HG03095 (cell line): ENCODE results near the gene FARSA.
A peak's percentile ranks its signal among the peaks of the same experiment; 100 is the strongest.
"Not testable (repeated sequence)": the region's sequence is repeated elsewhere in the genome, so short reads cannot be mapped to it uniquely, and the experiment has no call there.

Experiments used
- ATAC-seq: cut with Tn5 transposase; IDR thresholded peaks from one replicate; pipeline ENCODE4 v1.9.1; 2021; ENCODE audit warnings: moderate library complexity; ENCODE audit not compliant: unreplicated experiment

Gene FARSA

DNA sequence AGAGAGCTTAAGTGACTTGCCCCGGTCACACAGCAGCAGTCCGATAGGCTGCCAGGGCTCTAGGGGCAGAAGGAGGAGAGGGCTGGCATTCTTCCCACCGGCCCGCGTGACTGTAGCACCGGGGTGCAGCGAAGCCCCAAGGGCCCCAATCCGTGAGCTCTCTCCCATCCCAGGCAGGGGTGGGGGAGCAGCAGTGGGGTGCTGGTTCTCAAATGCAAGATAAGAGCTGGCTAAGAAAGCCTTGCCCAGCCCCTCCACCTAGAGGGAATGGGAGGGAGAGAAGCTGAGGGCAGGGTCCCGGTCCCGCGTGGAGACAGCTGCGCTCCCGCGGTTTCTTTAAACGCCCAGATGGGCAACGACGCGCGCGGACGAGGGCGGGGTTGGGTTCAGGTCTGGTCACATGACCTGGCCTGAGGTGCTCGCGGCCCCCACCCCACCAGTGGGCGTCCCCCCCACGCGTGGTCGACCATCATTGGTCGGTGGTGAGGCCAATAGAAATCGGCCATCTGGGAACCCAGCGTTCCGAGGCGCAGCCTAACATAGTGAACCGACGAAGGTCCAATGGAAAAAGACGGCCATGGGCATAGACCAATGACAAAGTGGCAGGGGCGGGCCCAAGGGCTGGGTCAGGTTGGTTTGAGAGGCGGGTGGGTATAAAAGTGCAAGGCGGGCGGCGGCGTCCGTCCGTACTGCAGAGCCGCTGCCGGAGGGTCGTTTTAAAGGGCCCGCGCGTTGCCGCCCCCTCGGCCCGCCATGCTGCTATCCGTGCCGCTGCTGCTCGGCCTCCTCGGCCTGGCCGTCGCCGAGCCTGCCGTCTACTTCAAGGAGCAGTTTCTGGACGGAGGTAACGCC, 4.6 kb upstream of the FARSA start, which contains the start of gene CALR:
Gene CALR (plus strand): TSS at position 683 of the 852 bp plus-strand sequence. CDS start 71 bp downstream, at position 754.
- ATAC-seq = peak; percentile 77

DNA sequence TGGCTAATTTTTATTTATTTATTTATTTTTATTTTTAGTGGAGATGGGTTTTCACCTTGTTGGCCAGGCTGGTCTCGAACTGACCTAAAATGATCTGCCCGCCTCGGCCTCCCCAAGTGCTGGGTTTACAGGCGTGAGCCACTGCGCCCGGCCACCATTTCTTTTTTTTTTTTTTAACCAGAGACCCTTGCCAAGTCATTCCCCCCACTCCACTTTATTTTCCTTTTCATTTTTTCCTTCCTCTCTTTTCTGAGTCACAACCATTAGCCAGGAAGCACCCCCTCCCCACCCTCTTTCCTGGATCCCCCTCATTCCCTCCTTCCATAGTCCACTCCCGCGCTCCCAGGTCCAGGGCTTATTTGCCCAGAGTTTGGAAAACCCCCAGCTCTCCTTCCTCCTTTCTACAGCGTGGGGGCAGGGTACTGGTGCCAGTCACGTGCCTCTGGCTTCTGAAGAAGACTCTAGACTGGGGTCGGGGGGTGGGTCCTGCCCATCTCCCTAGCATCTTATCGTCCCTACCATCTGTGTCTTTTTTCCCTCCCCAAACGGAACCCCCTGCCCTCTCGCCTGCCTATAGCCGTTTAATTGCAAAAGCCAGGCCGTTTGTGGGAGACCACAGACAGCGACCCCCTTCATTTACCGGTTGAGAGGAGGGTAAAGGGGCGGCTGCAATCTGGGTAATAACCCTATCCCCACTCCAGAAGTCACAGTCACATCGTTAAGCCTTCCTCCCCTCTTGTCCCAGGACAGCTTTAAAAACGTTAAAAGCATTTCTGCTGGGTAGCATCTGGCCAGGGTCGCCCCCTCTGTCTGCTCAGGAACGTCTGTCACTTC, 3.8 kb upstream of the FARSA start:
- ATAC-seq = no peak

DNA sequence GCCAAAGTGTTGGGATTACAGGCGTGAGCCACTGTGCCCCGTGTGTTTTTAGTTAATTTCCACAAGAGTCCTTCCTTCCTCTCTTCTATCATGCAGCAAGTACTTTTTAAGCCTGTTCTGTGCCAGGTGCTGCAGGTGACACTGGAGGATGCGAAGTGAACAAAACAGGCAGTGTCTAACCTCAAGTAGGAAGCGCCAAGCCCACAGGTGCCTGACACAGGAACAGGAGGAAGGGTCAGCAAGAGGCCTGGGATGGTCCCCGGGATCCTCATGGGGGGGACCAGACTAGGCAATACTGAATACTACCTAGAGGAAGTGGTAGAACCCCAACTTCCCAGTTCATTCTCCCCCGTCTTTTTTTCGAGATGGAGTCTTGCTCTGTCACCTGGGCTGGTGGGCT, 3.1 kb upstream of the FARSA start:
- ATAC-seq = no peak

DNA sequence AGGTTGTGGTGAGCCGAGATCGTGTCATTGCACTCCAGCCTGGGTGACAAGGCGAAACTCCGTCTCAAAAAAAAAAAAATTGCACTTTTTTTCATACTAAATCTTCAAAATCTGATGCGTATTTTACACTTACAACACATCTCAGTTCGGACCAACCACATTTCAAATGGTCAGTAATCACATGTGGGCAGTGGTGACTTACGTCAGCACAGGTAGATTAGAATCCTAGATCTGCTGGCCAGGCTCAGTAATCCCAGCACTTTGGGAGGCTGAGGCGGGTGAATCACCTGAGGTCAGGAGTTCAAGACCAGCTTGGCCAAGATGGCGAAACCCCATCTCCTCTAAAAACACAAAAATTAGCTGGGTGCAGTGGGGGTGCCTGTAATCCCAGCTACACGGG, 1.6 kb upstream of the FARSA start:
- no peak for ATAC-seq

DNA sequence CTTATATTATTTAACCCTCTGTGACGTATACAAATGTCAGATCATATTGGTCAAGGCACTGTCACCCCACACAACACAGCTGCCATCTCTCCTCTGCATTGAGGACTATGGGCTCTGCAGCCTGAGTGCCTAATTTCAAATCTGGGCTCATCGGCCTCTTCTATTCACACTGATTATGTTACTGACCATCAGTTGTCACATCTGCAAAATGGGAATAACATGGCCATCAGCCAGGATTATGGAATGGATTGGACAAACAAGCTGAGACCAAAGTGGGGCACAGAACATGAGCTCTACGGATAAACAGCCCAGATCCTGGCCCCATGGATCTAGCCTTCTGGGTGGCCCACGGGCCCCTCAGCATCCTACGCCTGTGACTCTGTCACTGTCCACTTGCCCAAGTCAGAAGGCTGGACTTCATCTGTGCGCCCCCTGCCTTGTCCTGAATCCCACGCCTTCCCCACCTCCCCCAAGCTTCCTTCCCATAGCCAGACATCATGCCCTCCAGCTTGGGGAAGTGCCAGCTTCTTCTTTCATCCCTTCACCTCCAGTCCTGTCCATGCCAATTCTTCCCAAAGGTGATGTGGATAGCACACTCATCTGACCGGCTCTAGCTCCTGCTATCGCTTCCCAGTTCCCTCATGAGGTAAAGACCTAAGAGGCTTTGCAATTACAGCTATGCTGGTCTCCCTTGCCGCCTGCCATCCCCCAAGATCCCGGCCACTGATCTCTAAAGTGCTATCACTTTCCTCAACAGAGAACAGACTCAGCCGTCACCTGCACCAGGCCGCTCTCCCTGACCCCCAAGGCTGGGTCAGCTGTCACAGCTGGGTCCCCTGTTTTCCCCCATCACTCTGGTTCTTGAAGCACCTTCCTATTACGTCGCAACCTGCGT, 872 bp downstream of the FARSA start:
- no peak for ATAC-seq

DNA sequence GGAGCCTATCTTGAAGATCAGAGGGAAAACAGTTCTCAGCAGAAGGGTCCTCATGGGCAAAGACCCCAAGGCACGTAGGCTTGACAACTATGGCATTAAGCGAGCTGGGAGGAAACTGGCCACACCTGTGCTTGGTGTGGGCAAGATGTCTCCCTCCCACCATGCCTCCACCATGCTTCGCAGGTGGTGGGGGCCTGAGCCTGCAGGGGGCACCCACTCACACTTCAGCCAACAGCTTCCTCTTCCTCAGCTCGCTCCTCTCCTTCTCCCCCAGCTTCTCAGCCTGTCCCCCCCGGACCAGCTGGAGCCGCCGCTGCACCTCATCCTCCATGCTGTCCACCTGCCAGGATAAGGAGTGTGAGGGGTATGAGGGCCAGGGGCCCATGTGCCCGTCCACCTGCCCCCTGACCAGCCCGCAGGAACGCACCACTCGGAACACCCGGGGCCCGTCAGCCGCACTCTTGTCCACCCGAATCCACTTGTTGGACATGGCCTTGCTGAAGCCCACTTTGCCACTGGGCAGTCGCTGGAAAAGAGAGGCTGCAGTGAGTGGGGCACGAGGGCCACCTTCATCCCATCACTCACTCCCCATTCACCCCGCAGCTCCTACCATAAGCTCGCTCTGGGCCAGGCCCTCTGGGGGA, 3.4 kb downstream of the FARSA start:
- no peak for ATAC-seq

DNA sequence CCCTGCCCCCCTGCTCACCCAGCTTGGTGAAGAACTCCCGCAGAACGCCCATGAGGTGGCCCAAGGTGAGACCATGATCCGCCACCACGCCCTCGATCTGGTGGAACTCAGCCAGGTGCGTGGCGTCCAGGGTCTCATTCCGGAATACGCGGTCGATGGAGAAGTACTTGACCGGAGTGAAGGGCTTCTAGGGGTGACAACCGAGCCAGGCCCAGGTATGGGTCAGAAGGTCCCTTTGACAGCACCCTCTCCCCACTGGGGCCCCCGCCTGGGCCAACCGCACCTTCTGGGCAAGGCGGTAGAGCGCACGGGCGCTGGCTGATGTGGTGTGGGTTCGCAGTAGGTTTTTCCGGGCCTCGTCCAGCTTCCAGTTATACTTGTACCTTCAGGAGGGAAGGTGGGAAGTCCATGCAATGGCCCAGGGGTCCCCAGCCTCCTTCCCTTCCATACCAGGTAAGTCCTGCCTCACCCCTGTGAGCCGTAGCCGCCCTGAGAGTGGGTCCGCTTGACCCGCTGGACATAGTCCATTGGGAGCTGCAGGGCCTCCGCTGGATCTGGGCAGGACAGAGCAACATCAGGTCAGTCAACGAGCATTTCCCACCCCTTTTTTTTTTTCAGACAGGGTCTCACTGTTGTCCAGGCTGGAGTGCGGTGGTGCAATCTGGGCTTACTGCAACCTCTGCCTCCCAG, 8.7 kb downstream of the FARSA start:
- no peak for ATAC-seq

DNA sequence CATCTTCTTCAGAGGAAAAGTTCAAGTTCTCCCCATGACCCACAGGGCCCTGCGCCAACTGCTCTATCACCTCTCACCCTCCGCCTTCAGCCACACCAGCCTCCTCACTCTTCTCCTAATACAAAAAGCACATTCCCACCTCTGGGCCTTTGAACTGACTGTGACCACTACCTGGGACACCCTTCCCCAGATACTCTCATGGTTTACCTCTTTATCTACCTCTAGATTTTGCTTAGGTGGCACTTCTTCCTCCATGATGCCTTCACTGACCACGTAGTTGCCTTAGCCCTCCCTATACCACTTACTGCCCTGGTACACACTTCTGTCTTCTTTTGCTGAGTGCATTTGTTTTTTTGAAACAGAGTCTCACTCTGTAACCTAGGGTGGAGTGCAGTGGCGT, 10.6 kb downstream of the FARSA start:
- ATAC-seq = no peak

DNA sequence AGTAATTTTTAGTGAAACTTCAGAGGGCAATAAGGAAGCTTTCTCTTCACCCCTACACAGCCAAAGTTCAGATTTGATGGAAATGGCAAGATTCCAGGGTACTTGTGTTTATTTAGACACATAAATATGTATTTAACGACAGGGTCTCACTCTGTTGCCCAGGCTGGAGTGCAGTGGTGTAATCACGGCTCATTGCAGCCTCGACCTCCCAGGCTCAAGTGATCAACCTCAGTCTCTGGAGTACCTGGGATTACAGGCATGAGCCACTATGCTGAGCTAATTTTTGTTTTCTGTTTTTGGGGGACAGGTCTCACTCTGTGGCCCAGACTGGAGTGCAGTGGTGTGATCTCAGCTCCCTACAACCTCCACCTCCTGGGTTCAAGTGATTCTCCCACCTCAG, 12.5 kb downstream of the FARSA start:
- no peak for ATAC-seq

DNA sequence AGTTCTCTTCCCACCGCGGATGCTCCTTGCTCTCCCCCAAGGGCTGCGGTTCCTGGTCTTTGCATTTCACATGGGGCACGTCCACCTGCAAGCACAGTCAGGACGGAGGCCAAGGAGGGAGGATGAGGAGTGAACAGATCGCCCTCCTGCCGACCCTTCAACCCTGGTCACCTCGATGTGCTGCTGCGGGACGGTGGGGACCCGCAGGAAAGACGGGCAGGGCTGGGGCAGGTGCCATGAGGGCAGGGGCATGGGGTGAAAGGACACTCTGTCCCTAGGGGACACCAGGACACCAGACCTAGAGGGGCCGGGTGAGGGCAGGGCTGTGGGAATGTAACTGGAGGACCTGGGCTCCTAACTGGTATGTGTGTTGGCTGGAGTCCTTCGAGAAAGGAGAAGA, 15.3 kb downstream of the FARSA start:
- ATAC-seq = no peak

DNA sequence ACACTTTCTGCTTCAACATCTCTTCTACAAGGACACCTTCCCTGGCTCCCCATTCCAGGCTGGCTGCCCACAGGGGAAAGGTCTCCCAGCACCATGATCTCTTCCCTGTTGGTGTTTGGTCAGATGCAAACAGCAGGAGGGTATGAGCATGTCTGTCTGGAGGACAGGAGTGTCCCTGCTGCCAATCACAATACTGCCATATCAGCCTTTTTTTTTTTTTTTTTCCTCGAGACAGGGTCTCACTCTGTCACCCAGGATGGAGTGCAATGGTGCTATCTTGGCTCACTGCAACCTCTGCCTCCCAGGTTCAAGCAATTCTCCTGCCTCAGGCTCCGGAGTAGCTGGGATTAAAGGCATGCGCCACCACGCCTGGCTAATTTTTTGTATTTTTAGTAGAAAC, 17.7 kb downstream of the FARSA start:
- ATAC-seq = not testable (repeated sequence)

DNA sequence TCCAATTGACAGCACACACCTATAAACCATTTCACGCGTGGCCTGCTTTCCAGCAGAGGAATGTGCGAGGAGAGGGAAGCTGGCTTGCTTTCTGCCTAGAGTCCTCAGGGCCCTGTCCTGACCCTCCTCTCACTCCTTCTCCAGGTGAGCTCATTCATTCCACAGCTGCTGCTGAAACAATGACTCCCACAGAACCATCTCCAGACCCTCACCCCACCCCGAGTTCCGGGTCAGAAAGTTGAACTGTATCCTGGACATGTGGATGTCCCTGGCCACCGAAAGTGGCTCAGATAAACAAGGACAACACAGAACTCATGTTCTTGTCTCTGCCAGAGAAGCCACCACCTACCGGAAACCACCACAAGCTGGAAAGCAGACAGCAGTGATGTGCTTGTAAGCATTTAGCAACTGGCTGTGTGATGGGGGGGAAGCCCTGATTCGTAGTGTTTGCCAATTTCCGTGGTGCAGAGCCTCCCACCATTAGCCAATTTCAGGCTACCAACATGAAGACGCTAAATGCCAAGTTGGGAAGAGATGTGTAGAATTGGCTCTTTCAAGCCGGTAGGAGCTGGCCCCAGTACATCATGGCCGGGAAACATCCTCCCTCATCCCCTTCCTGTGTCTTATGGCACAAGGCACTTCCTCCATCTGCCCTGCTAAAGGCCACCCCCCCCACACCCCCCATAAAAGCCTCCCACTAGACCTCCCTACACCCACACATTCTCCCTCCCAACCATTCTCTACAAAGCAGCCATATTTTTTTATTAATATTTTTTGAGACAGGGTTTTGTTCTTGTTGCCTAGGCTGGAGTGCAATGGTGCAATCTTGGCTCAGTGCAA, 19.4 kb downstream of the FARSA start:
- no peak for ATAC-seq

DNA sequence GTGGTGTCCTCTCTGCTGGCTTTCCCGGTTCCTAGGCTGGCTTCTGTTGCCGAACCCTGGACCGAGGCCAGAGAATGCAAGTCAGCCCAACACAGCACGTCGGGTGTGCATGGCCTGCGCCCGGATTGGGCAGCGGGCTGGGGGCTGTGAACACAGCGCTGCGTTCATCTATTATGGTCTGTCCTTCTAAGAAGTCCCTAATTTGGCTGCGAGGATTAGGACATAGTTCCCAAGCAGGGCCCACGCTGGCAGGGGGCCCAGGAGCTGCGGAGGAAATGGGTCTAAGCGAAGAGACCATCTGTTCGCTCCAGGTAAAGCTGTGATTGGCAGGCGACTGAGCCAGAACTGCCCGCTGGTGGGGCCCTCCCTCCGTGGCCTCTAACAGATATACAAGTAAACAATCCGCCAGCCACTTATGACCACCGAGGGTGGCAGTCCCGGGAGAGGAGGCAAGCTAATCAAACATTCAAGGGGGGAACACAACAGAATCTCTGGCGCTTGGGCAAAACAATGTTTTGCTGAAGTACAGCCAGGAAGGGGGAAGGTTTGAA, 20.4 kb downstream of the FARSA start:
- ATAC-seq = no peak

DNA sequence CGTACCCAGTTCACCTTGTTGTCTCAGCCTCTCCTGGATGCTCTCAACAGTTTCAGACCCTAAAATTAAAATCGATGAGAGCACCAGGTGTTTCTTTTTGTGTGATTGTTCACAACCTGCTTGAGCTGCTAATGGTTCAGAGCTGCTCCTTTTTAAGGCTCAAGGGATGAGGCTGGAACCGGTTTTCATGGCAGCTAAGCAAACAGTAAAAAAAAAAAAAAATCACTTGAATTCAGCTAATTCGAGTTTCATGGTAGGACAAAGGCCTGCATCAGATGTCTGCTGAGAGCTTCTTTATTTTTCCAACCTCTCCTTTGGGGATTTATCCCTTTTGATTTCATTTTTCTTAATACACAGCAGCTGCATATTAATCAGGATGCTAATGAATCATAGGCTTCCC, 20.9 kb downstream of the FARSA start:
- ATAC-seq = no peak

DNA sequence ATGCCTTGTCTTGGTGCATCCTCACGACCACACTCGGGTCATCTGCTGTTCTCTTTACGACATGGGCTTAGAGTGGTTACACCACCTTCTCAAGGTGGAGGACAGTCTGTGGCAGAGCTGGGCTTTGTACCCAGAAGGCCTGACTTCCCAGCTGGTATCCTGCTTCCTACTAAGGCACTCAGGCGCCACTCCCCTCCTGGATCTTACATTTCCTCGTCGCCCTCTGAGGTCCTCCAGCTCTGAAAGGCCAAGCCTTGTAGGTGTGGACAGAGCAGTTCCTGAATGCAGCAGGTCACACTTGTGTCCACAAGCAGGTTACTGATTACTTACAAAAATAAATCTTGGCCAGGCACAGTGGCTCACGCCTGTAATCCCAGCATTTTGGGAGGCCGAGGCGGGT, 26.3 kb downstream of the FARSA start:
- no peak for ATAC-seq

DNA sequence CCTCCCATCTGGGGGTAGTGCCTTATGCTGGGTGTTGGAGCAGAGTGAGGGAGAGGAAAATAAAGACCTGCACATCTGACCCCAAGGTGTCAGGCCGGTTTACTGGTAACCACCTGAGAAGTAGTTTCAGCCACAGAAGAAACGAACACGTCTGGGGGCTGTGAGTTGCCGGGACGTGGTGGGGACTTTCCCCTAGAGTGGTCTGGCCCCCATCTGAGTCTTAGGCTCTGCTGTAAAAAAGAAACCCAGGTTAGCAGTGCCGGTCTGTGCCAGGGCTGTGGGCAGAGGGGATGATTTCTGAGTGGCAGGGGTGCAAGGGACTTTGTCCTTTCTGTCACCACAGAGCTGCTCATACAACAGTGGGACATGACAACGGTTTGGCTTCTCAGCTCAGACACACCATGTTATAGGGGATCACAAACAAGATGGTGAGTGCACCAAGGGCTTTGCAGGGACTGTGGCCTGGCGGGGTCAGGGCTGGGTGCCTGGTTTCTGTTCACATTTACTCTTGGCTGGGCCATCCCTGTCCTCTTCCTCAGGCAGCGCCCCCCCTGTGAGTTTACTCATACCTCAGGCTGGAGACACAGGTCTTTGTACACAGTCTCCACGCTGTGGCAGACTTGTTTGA, 33.5 kb downstream of the FARSA start:
- ATAC-seq = peak; percentile 75

DNA sequence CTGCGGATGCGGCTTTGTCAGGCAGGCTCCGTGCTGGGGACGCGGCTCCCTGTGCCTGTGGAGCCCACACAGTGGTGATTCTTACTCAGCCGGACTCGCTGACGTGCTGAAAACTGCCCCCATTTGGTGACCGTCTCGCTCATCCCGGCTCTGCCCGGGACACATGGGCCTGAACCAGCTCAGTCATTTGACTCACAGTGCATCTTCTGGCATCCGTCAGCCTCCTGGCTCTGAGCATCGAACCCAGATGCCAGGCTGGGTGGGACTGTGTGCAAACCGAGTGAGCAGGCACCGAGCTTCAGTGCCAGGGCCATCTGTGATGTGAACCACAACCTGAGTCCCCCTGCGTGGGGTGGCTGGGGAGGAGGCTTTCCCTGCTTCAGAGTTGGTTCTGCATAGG, 37.1 kb downstream of the FARSA start:
- ATAC-seq = no peak

DNA sequence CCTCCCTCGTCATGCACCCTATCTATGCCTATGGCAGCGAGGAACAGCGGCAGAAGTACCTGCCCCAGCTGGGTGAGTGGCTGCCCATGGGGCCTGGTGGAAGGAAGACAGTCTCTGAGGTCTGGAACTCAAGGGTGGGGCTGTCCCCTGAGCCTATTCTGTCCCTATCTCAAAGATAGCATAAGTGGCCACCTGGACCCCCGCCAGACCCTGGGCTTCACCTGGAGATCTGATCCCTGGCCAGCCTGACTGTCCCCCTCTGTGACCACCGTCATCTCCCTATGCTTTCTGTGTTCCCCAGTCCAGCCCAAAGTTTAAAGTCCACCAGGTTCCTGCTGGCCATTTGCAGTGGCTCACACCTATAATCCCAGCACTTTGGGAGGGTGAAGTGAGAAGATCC, 39.9 kb downstream of the FARSA start:
- no peak for ATAC-seq
